ENCODE measurements around the gene MAN2B1. TPM values are rescaled to one million over a fixed set of nuclear protein-coding genes. Genes with fewer than 3 reads are reported as not detected.
"Not testable (repeated sequence)": the region's sequence is repeated elsewhere in the genome, so short reads cannot be mapped to it uniquely, and the experiment has no call there.

Gene MAN2B1
- 189 and 197 TPM in 2 replicates for total RNA-seq

DNA sequence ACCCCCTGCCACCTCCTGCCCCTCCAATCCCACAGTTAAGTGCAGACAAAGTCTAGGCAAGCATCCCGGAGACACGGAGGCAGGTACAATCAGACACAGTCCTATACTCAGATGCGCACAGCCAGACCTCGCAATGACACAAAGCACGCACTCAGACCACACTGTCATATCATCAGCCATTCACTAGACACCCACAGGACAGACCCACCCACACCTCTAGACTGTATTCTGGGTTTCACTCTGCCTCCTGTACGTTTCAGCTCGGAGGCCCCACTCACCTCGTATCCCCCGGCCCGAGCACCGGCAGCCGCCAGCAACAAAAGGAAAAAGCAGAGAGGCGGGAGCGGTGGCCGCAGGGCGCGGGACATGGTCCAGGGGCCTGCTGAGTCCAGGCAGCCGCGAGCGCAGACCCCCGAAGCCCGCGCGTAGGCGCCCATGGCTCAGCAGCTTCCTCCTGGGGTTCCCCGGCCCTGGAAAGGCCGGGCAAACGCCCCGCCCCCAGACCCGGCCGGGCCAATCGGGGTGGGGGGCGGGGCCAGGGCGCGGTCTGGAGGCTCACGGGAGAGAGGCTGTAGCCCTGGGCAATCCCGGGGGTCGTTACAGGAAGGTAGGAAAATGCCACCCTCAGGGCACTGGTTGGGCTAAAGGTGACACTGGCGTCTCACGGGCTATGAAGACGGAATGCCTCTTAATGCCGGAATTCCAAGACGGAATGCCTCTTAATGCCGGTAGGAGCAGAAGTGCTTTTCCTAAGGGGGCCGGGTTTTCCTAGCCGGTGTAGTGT lies at the start of gene MAN2B1, which contains the start of gene WDR83:
Gene MAN2B1 (minus strand): TSS at position 478 of the 784 bp plus-strand sequence. CDS start 41 bp downstream, at position 437.
Gene WDR83 (plus strand): TSS at position 543 of the 784 bp plus-strand sequence. CDS start 2,984 bp downstream, outside the sequence.
- intact Hi-C loops (cut with micrococcal nuclease): loop anchor here (1.0 to 5.0 kb wide), 7 partner anchors 53 to 744 kb away; partner anchors contain the start of genes ZNF443, ZNF563 and ZNF799

DNA sequence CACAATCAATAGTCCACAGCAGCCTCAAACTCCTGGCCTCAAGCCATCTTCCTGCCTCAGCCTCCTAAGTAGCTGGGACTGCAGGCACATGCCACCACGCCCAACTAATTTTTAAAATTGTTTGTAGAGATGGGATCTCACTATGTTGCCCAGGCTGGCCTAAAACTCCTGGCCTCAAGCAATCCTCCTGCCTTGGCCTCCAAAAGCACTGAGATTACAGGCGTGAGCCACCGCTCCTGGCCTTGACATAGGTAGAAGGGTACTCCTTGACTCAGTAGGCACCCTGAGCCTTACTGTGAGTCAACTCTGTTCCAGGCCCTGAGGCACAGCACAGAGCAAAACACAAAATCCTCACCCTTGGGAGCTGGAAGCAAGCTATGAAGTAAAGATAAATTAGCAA lies 49.4 kb upstream of the MAN2B1 start:
- intact Hi-C loops (cut with micrococcal nuclease): no loop called here

DNA sequence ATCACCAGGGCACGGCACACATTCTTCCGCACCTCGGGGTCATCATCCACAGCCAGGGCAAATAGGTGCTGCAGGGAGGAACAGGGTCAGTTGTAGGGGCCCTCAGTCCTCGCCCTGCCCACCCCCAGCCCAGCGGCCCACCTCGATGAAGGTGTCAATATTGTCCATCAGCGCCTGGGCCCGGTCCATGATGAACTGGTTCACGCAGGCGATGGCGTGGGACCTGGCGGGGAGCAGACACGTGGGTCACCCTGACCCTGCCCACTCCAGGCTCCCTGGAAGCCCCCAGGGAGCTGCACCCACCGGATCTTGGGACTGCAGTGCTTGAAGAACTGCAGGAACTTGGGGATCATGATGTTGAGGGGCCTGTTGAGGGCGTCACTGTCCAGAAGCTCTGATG lies 48.6 kb upstream of the MAN2B1 start:
- intact Hi-C loops (cut with micrococcal nuclease): no loop called here

DNA sequence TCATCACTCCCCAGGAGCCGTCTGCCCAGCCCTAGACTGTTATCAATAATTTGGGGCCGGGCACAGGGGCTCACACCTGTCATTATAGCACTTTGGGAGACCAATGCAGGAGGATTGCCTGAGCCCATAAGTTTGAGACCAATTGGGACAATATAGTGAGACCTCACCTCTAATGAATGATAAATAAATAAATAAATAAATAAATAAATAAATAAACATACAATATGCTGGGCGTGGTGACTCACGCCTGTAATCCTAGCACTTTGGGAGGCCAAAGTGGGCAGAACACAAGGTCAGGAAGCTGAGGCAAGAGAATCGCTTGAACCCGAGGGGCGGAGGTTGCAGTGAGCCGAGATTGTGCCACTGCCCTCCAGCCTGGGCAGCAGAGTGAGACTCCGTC lies 46.8 kb upstream of the MAN2B1 start:
- intact Hi-C loops (cut with micrococcal nuclease): not testable (repeated sequence)

DNA sequence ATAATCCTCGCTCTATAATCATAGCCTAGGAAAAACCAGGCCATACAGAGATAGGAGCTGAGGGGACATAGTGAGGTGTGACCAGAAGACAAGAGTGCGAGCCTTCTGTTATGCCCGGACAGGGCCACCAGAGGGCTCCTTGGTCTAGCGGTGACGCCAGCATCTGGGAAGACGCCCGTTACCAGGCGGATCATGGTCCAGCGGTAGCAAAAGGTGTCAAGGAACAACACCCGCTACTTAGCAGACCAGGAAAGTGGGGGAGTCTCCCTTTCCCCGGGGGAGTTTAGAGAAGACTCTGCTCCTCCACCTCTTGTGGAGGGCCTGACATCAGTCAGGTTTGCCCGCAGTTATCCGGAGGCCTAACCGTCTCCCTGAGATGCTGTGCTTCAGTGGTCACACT lies 45.5 kb upstream of the MAN2B1 start:
- intact Hi-C loops (cut with micrococcal nuclease): not testable (repeated sequence)

DNA sequence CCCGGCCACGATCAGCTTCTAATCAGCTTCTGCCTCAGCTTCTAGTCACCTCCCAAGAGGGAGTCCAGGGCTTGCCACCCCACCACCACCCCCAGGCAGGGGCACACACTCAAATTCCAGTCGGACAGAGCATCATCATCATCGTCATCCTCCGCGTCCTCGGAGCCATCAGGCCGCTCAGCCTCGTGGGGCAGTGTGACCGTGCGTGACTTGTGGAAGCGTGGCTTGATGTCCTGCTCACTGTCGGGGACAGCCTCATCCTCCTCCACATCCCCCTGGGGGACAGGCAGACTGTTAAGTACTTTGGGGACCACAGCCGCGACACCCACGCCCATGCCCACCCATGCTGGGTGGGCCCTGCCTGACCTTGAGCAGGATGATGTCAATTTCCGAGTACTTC lies 44.6 kb upstream of the MAN2B1 start:
- intact Hi-C loops (cut with micrococcal nuclease): no loop called here

DNA sequence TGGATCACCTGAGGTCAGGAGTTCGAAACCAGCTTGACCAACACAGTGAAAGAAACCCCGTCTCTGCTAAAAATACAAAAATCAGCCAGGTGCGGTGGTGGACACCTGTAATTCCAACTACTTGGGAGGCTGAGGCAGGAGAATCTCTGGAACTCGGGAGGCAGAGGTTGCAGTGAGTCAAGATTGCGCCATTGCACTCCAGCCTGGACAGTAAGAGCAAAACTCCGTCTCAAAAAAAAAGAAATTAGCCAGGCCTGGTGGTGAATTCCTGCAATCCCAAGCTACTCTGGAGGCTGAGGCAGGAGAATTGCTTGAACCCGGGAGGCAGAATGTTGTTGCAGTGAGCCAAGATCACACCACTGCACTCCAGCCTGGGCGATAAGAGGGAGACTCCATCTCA lies 42.1 kb upstream of the MAN2B1 start:
- intact Hi-C loops (cut with micrococcal nuclease): no loop called here

DNA sequence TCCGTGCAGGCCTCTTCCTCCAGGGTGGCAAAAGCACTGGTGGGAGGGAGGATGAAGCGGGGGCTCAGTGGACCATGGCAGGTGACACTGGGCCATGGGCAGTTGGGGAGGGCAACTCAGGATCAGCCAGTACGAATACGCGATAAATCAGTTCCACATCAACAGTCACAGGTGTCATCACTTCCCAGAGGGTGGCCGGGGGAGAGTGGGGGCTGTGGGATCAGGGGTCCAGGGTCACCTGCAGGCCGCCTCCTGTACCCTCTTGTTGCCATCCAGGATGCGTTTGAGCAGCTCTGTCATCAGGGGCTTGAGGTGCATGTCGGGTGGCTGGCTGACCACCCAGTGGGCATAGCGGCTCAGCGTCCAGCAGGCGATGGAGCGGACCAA lies 39.8 kb upstream of the MAN2B1 start:
- intact Hi-C loops (cut with micrococcal nuclease): no loop called here

DNA sequence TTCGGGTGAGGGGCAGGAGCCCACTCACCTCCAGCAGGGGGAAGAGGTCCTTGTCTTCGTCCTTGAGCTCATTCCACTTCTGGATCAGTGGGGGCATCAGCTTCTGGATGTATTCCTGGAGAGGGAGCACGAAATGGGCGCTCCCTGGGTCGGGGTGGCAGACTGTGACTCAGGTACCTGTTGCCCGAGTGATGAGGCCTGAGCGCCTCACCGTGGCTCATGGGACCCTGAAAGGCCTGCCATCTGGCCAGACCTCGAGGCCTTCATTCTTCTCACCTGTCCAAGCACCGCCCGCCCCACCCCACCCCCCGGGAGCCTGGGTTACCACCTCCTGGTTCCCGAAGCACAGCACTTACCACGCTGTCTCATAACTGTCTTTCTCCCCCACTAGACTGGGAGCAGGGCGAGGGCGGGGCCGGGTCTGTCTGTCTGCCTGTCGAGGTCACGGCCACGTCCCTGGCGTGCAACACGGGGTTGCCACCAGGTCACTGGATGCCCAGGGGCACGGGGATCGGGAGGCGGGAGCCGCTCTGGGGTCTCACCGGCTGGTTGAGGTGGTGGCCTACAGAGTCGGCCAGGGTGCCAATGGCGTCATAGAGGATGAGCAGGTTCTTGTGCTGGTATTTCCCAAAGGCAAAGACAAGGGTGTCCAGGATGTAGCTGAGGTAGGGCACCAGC lies 39.3 kb upstream of the MAN2B1 start:
- intact Hi-C loops (cut with micrococcal nuclease): no loop called here

DNA sequence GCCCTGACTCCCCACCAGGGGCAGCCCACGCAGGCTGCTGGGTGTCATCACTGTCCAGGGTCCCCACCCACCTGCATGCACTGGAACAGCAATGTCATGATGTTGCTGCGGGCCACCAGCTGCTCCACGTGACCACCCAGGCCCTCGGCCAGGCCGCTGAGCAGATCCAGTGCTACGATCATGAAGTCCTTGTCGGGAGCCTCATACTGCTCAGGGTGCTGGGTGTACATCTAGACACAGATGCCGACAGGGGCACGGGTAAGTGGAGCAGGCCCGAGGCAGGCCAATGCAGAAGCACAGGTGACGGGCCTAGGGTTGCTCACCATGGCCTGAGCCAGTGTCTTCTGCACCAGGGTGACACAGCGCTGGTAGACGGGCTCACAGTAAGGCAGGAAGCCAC lies 38.6 kb upstream of the MAN2B1 start:
- intact Hi-C loops (cut with micrococcal nuclease): no loop called here

DNA sequence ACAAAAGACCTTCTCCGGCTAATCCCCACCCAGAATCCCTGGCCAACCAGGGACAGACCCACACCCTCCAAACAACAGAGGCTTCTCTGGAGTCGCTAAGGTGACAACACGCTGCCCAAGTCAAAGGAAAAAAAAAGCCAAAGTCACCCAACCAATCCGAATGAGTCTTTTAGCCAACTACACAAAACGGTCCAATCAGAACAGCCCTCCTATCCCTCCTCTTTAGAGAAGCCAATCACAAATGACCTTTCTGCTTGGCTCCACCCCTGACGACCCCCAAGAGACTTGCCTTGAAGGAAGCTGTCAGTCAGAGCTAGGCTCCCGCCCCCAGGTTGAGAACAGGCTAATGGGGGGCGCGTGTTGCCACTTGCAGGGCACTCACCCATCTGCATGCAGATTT lies 36.5 kb upstream of the MAN2B1 start:
- intact Hi-C loops (cut with micrococcal nuclease): no loop called here

DNA sequence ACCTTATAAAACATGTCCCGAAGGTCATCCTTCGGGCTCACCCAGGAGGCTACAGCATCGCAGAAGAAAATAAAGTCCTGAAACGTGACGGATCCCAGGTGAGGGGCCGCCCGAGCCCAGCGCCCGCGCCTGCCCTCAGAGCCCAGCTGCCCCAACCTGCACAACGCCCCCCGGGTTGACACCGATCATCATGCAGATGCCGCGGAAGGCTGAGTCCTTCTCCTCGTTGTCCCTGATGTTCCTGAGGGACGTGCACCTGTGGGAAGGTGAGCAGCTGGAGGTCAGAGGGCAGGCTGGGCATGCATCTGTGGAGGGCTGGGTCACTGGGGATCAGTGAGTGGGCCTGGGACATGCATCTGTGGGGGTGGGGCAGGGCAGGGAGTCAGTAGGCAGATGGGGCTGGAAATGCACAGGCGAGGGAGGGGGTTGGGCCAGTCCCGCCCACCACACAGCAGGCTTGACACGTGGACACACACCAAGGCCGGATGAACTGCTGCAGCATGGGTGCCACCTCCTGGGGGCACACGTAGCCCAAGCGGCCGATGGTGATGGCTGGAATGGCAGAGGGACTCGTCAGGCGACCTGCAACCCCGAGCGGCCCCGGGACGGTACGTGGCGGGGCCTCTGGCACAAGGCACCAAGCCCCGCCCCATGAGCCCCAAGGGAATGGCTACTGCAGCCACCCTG lies 35.2 kb upstream of the MAN2B1 start:
- intact Hi-C loops (cut with micrococcal nuclease): no loop called here

DNA sequence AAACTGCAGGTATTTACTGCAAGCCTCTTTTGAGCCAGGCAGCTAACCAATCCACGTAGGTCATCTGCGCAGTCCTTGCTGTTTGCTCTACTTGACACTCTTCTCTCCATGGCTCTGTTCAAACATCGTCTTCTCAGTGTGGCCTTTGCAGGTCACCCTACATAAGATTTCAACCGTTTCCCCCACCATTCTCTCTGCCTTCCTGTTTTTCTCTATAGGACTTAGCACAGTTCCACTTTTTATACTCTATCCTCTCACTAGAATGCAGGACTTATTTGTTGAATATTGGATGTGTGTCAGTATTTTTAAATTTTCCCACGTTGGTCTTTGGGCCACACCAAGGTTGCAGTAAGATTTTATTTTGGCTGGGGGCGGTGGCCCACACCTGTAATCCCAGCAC lies 31.6 kb upstream of the MAN2B1 start:
- intact Hi-C loops (cut with micrococcal nuclease): no loop called here

DNA sequence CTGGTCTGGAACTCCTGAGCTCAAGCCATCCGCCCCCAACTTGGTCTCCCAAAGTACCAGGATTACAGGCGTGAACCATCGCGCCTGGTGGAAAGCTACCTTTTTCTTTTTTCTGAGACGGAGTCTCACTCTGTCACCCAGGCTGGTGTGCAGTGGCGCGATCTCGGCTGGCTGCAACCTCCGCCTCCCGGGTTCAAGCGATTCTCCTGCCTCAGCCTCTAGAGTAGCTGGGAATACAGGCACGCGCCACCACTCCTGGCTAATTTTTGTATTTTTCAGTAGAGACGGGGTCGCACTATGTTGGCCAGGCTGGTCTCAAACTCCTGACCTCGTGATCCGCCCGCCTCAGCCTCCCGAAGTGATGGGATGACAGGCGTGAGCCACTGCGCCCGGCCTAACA lies 30.9 kb upstream of the MAN2B1 start:
- intact Hi-C loops (cut with micrococcal nuclease): not testable (repeated sequence)

DNA sequence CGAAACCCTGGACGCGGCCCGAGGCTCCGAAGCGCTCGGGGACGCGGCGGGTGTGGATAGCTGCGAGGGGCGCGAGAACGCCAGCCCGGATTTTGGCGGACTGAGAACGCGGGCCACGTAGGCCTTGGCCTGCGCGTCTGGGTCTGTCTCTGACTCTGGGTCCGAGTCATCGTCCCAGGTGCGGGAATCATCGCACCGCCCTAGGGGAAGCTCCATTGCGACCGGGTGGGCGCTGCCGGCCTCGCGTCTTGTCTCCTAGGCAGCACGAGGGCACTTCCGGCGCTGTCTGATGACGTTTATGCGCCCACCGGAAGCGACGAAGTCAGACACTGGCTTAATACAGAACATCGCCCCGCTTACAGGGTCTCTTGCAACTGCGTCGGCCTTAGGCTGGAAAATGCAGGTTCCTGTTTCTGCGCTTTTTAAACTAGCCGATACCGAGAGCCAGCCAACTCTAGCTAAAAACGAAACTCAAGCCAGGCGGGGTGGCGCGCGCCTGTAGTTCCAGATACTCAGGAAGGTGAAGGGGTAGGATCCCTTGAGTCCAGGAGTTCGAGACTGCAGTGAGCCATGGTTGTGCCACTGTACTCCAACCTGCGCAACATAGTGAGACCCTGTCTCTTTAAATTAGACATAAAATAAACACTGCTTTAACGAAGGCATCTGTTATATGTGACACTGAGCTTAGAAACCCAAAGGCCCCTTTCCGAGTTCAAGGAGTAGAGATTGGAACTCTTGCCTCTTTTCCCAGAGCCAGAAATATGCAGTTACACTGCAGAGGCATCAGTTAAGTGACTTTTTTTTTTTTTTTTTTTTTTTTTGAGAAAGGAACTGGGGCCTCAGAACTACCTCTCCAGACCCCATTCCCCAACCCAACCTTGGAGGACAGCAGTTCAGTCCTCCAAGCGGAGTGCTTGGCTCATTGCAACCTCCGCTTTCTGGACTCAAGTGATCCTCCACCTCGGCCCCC lies 30.1 kb upstream of the MAN2B1 start, which contains the start of gene FBXW9:
Gene FBXW9 (minus strand): TSS at position 266 of the 970 bp plus-strand sequence. CDS start 50 bp downstream, at position 216.
- intact Hi-C loops (cut with micrococcal nuclease): loop anchor here (1.0 kb wide), 5 partner anchors 15 to 86 kb away; partner anchors contain the start of genes DHPS, TNPO2, ZNF490 and ZNF791

DNA sequence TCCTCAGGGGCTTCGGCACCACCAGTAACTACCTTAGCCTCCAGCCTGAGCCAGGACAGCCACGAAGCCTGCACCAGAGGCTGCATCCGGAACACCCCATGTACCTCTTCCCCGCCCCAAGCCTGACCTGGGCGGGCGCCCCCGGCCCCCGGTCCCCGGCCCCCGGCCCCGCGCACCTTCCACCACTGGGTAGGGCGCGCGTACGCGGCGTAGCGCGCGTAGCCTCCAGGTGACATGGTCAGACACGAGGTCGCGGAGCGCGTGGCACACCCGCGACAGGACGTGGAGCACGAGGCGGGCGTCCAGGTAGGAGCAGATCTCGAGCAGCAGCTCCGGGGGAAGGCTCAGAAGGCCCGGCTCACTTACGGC lies 29.4 kb upstream of the MAN2B1 start:
- intact Hi-C loops (cut with micrococcal nuclease): loop anchor here (1.0 kb wide), 6 partner anchors 12 to 86 kb away; partner anchors contain the start of genes DHPS, TNPO2, ZNF490 and ZNF791

DNA sequence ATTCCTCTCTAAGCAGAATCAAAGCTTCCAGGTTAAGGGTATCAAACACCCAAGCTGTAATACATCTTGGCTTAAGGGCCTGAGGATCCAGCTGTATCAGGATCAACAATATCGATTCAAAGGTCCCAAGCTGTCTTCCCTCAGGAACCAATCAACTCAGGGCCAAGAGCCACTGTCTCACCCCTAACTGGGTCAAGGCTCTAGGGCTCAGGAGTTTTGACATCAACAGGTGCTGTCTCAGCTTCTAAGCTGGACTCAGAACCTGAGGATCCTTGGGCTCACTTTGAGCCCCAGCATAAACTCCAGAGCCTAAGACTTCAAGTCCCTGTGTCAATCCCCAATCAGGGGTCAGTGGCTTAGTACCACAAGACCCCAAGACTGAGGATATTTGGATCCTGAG lies 29.0 kb upstream of the MAN2B1 start:
- intact Hi-C loops (cut with micrococcal nuclease): loop anchor here (1.0 kb wide), 1 partner anchor 11 kb away; no protein-coding TSS in a partner anchor

DNA sequence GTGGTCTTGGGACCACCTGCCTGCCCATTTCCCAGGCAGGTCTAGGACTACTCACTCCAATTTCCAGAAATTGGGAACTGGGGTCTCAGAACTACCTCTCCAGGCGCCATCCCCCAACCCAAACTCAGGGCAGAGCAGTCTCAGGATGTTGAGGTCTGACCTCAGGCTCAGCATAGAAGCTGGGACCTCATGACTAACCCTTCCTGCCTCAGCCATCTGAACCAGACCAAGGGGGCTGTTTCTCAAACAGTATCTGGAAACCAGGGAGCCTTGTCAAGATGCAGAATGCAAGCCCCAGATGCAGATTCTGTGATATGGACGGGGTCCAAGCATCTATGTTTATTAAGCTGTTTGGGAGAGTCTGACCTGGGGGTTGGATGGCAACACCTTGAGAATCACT lies 28.6 kb upstream of the MAN2B1 start:
- intact Hi-C loops (cut with micrococcal nuclease): loop anchor here (1.0 kb wide), 1 partner anchor 11 kb away; no protein-coding TSS in a partner anchor

DNA sequence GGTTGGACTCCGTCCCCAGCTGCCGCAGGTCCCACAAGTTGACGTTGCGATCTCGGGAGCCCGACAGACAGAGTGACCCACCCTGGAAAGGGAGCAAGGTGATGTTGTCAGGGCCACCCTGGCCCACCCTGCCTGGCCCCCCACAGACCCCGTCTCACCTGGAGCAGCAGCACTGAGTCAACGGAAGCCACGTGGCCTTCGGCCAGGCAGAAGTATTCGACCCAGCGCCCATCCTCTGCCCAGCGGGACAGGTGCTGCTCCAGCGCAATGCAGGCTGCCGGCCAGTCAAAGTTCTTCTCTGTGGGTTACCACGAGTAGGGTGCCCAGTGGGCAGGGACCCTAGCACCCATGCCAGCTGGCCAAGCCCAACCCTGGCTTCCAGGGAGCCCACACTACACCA lies 28.1 kb upstream of the MAN2B1 start:
- intact Hi-C loops (cut with micrococcal nuclease): loop anchor here (1.0 kb wide), 1 partner anchor 10 kb away; no protein-coding TSS in a partner anchor

DNA sequence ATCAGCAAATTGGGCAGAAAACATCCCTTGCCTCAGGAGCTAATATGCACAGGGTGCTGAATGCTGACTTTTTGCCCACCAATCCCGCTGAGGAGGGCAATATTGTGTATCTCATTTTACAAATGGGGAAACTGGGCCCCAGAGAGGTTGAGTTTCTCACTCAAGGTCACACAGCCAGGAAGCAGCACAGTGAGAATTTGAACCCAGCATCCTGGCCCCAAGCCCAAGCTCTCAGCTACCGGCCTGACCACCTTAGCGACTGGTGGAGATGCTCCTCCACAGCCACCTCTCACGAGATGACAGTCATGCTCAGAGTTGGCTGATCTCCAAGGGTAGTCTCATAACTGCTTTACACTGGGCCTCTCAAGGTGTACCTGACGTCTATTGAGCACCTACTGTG lies 26.4 kb upstream of the MAN2B1 start:
- intact Hi-C loops (cut with micrococcal nuclease): no loop called here

Measured in T-helper 1 cell treated with Interleukin-12 subunit alpha and Interleukin-12 subunit beta and Interleukin-4 antibody, amounts not matched to agents 30 ng/mL and 1 ng/mL, for 36 hours (primary cell).